Measurements from ENCODE around the gene SCD5.

- TF ChIP-seq ELF4 (IDR thresholded peaks at IDR 0.05) (no peak), ARNT (IDR thresholded peaks at IDR 0.05) (no peak)
Observed at GRCh38 chr4:82593411-82593810, 205.2 kb downstream of the SCD5 start.
